Urinary bladder (tissue), 4 donors: ENCODE measurements around the gene NF2. TPM values are rescaled to one million over a fixed set of nuclear protein-coding genes. Genes with fewer than 3 reads are reported as not detected.

Experiments used
- DNase-seq: peaks from one replicate; pipeline ENCODE4 v3.0.0-alpha.2; 2015; ENCODE audit errors: extremely low spot score
- H3K27ac ChIP-seq: one replicate; pipeline ENCODE4 v1.5.1; 2013; ENCODE audit warnings: low read depth, mild to moderate bottlenecking, moderate library complexity
- H3K36me3 ChIP-seq: one replicate; pipeline ENCODE4 v1.6.1; 2013; ENCODE audit warnings: mild to moderate bottlenecking, moderate library complexity; ENCODE audit not compliant: insufficient read depth
- H3K4me1 ChIP-seq: one replicate; pipeline ENCODE4 v1.6.1; 2013; ENCODE audit warnings: mild to moderate bottlenecking, moderate library complexity; ENCODE audit not compliant: insufficient read depth
- H3K4me3 ChIP-seq: one replicate; pipeline ENCODE4 v1.5.1; 2013; ENCODE audit warnings: low read depth, low read length
- WGBS: extraction: QIAGEN DNeasy Blood & Tissue Kit; methylation state at CpG from one replicate; pipeline ENCODE4 v1.1.7; 2013; 5-methylcytosine and 5-hydroxymethylcytosine counted together
- polyA plus RNA-seq: library from polyadenylated mRNA; stranded (reverse); fragments of 200-250 nt; gene quantifications from one replicate; pipeline ENCODE4 v1.2.3, GENCODE V29; 2013
- total RNA-seq: library from RNA; depleted of rRNA; stranded (reverse); fragments of >200 nt; gene quantifications from one replicate; pipeline ENCODE4 v1.2.3, GENCODE V29; 2014
- donor health status: healthy with polysubstance abuse.
- donor health status: healthy.

NF2 gene
- total and polyA plus RNA-seq, 2 donors, result 10.2 to 28.9 TPM

DNA sequence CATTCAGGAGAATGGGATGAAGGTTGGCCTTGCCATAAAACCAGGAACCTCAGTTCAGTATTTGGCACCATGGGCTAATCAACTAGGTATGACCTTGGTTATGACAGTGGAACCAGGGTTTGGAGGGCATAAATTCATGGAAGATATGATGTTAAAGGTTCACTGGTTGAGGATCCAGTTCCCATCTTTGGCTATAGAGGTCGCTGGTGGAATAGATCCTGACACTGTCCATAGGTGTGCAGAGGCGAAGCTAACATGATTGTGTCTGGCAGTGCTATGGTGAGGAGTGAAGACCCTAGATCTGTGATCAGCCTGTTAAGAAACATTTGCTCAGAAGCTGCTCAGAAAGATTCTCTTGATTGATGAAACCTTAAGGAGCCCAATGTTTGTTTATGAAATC is 5.7 kb downstream of the NF2 start:
- no peaks in the 10 kb centered on the region for H3K4me1 ChIP-seq
- no peaks in the 10 kb centered on the region for H3K36me3 ChIP-seq
- no peak overlapping the region for H3K4me3 ChIP-seq
- no peak for DNase-seq
- no peak overlapping the region for H3K27ac ChIP-seq
- 56% methylated on average over 2 of the region's 2 CpGs for WGBS

DNA sequence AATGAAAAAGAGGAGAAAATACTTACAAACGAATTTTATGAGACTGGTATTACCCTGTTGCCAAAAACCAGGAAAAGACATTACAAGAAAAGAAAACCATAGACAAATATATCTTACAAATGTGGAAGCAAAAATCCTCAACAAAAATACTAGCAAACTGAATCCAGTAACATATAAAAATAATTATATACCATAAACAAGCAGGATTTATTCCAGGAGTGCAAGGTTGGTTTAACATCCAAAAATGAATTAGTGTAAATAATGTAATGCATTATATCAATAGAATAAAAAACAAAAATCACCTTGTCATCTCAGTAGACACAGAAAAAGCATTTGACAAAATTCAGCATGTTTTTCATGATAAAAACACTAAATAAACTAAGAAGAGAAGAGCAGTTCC is 7.3 kb downstream of the NF2 start:
- no peaks in the 10 kb centered on the region for H3K36me3 ChIP-seq
- H3K27ac ChIP-seq, result no peak overlapping the region
- H3K4me3 ChIP-seq, result no peak overlapping the region
- H3K4me1 ChIP-seq, result no peaks in the 10 kb centered on the region
- 83% methylated on average over 1 of the region's 1 CpG for WGBS
- DNase-seq, result no peak

- H3K27ac ChIP-seq, result no peak overlapping the region
- WGBS, result 77% methylated on average over 4 of the region's 4 CpGs
- DNase-seq, result no peak
- no peak overlapping the region for H3K4me3 ChIP-seq
- H3K4me1 ChIP-seq, result no peaks in the 10 kb centered on the region
- H3K36me3 ChIP-seq, result no peaks in the 10 kb centered on the region
Observed at GRCh38 chr22:29615705-29616327, 12.4 kb downstream of the NF2 start.

DNA sequence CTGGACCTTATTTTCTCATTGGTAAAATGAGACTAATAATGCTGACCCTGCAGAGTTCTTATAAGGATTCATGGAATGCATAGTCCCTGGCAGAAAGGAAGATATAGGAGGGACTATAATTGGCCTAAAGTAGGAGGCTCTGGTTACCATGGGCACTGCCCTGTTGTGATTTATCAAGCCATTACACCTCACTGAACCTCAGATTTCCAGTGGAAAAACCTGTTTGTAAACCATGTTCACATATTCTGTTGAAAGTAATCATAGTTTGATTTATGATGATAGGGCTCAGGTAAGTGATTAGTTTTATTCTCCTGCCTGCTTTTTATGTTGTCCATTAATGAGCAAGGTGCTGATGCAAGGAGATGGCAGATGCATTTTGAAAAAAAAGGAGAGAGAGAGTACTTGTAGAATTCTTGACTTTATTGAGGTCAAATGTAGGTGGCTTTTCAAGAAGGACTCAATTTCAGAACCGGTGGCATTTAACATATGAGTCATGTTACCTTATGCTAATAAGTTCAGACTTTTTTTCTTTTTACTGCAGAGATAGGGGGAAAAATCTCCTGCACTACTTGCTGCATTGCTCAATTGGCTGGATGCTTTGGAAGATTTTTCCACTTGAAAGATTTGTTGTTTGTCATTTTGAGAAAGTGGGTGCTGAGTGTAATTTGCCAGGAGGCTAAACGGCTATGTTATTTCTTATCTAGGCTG is 14.6 kb downstream of the NF2 start:
- Histone ChIP-seq H3K36me3 (no peaks in the 10 kb centered on the region), H3K27ac (peak overlapping the region; percentile 32), H3K4me3 (no peak overlapping the region), H3K4me1 (no peaks in the 10 kb centered on the region)
- 11% methylated on average over 2 of the region's 2 CpGs for whole genome bisulfite sequencing
- peak; percentile 73 for DNase-seq

DNA sequence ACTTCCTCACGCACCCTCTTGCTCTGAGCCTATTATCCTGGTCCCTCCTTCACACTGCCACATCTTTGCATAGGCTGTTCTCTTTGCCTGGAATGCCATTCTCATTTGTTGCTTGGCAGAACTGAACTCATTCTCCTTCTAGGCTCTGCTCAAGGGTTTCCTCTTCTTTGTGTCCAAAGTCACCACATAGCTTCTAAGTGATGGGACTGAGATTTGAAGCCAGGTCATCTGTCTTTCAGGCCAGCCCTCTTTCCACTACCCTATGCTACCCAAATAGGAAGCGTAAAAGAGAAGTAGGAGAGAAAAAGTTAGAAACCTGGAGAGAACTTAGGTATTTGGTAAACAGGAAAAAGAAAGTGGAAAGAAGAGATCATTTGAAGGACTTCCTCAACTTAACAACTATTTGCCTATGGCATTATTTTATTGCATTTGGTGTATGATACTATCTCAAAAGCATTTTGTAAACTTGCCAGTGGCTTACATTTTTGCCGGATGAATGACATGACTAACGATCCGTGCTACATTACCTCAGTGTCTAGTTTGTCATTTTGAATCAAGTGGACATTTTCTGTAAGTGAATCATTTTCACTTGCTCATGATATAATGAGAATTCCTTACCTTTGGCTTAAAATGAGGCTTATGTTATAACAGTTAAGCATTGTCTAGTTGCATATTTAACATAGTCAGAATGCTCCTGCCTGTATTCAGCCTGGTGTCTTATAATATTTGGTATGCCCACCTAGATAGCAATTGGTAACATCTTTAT is 18.5 kb downstream of the NF2 start:
- no peak for DNase-seq
- H3K27ac ChIP-seq, result no peak overlapping the region
- WGBS, result 44% methylated on average over 5 of the region's 5 CpGs
- no peak overlapping the region for H3K4me3 ChIP-seq
- H3K36me3 ChIP-seq, result no peaks in the 10 kb centered on the region
- peaks cover 2% of the 10 kb centered on the region for H3K4me1 ChIP-seq

DNA sequence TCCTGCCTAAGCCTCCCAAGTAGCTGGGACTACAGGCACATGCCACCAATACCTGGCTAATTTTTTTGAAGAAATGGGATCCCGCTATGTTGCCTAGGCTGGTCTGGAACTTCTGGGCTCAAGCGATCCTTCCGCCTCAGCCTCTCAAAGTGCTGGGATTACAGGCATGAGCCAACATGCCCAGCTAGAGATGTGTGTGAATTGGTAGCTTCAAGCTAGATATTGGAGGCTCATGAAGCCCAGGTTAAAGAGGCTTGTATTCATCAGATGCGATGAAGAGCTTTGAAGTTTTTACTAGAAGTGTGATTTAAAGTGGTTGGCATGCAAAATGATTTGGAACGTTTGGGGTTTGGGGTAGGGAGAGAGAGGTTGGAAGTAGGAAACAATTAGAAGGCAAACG is 19.6 kb downstream of the NF2 start:
- H3K36me3 ChIP-seq, result no peaks in the 10 kb centered on the region
- peaks cover 2% of the 10 kb centered on the region for H3K4me1 ChIP-seq
- no peak for DNase-seq
- no peak overlapping the region for H3K4me3 ChIP-seq
- 78% methylated on average over 6 of the region's 6 CpGs for WGBS
- no peak overlapping the region for H3K27ac ChIP-seq

DNA sequence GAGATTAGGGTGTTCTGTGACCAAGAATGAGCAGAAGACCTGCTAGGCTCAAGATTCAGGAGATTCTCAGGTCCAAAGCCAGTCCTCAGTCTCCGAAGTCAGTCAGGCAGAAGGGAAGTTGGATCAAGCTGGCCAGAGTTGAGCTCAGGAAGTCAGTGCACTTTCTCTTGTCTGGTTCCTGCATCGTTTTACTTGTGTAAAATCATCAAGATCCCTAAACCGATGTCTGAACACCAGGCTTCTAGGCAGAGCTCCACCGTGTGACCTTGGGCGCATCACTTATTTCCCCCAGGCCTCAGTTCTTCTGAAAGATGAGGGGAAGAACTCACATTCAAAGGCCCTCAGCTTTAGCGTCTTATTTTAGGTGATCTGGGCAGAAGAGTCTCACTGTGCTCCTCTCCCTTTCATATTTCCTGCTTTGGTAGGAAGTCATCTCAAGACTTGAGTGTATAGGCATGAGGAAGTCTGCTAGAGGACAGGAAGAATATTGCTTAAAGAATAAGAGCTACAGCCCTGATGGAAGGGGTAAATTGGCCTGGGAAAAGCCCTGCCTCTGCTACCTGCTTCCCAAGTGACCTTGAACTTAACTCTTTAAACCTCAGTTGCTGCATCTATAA is 20.2 kb downstream of the NF2 start:
- 67% methylated on average over 6 of the region's 6 CpGs for WGBS
- H3K27ac ChIP-seq, result no peak overlapping the region
- H3K36me3 ChIP-seq, result no peaks in the 10 kb centered on the region
- no peak overlapping the region for H3K4me3 ChIP-seq
- H3K4me1 ChIP-seq, result peaks cover 2% of the 10 kb centered on the region
- no peak for DNase-seq

- no peaks in the 10 kb centered on the region for H3K36me3 ChIP-seq
- peaks cover 2% of the 10 kb centered on the region for H3K4me1 ChIP-seq
- WGBS, result 61% methylated on average over 12 of the region's 12 CpGs
- DNase-seq, result no peak
- no peak overlapping the region for H3K4me3 ChIP-seq
- peak overlapping the region; percentile 19 for H3K27ac ChIP-seq
Observed at GRCh38 chr22:29625090-29625825, 21.8 kb downstream of the NF2 start.

- Histone ChIP-seq H3K27ac (no peak overlapping the region), H3K4me3 (no peak overlapping the region), H3K4me1 (peaks cover 2% of the 10 kb centered on the region), H3K36me3 (no peaks in the 10 kb centered on the region)
- no peak for DNase-seq
- WGBS, result 93% methylated on average over 3 of the region's 3 CpGs
Observed at GRCh38 chr22:29626497-29627195, 23.2 kb downstream of the NF2 start.

DNA sequence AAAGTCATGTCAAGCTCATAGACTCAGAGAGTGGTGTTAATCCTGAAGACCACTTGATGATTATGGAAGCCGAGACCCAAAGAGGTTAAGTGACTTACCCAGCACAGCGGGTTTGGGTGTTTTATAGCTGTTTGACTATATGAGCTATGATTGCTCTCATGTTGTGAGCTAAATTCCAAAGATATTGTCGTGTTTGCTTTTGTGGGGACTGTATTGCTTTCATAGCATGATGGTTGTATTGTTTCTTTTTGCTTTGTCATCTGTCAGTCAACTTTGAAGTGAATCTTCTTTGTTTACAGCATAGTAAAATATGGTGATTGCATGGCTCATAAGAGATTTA is 23.7 kb downstream of the NF2 start:
- H3K36me3 ChIP-seq, result no peaks in the 10 kb centered on the region
- peaks cover 2% of the 10 kb centered on the region for H3K4me1 ChIP-seq
- 89% methylated on average over 3 of the region's 3 CpGs for WGBS
- DNase-seq, result no peak
- no peak overlapping the region for H3K4me3 ChIP-seq
- no peak overlapping the region for H3K27ac ChIP-seq

GRCh38 chr22:29628996-29629902 is 25.8 kb downstream of the NF2 start:
- Histone ChIP-seq H3K36me3 (no peaks in the 10 kb centered on the region), H3K27ac (no peak overlapping the region), H3K4me3 (no peak overlapping the region), H3K4me1 (peaks cover 2% of the 10 kb centered on the region)
- WGBS, result 78% methylated on average over 10 of the region's 10 CpGs
- DNase-seq, result no peak

DNA sequence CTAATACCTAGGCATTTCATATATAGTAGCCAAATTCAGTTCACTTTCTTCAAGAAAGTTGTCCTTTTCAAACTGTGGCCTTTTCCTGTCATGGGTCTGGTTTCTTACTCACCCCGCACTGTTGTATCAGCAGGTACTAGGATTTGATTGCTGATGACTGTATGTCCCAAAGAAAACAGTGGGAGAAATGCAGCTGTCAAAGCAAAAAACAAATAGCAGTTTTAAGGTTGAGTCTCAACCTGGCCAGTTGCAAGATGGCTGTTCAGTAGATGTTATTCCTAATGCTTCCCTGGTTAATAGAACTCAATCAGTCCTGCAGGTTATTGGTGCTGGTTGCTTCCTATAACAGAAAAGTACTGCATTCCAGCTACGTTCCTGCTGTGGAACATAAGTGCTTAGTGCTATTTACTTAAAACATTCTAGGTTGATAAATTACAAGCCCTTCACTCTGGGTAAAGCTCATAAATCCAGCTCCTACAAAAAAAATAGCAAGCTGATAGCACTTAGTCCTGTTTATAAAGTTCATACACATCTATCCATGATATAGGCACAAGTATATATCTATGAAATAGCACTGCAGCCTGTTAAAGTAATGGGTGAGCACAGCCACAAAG is 26.6 kb downstream of the NF2 start:
- DNase-seq, result no peak

More for the DNA sequence above, 26.6 kb downstream of the NF2 start:
- Histone ChIP-seq H3K4me3 (no peak overlapping the region), H3K4me1 (no peaks in the 10 kb centered on the region), H3K36me3 (no peaks in the 10 kb centered on the region), H3K27ac (no peak overlapping the region)
- 74% methylated on average over 2 of the region's 2 CpGs for WGBS
